A673 (cell line): ENCODE data around the gene CCDC40.

Source experiments
- EZH2 ChIP-seq: fragments of 200-600 bp; sonication (generic); IDR thresholded peaks from 2 replicates; pipeline ENCODE4 v1.6.1; 2017; ENCODE audit warnings: borderline replicate concordance, low read depth, mild to moderate bottlenecking, mixed read lengths, antibody characterized with exemption, low read length; ENCODE audit not compliant: poor library complexity, severe bottlenecking
- TF ChIP-seq, protein P1 (sequence below): fragments of 300-800, 200-600 bp; sonication (generic); conservative IDR thresholded peaks from 2 replicates; pipeline ENCODE4 v1.5.1; 2017; ENCODE audit warnings: low read depth, mild to moderate bottlenecking, antibody characterized with exemption, low read length, moderate library complexity, mixed read lengths

DNA sequence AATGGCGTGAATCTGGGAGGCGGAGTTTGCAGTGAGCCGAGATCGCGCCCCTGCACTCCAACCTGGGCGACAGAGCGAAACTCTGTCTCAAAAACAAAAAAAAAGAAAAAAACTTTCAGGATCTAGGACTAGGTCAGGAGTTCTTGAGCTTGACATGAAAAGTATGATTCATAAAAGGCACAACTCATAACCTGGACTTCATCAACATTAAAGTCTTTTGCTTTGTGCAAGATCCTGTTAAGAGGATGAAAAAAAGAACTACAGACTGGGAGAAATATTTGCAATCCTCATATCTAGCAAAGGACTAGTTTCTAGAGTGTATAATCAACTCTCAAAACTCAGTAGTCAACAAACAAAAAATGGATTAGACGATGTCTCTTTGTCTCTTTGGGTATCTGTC lies 40.7 kb upstream of the CCDC40 start:
- TF ChIP-seq, protein P1, sequence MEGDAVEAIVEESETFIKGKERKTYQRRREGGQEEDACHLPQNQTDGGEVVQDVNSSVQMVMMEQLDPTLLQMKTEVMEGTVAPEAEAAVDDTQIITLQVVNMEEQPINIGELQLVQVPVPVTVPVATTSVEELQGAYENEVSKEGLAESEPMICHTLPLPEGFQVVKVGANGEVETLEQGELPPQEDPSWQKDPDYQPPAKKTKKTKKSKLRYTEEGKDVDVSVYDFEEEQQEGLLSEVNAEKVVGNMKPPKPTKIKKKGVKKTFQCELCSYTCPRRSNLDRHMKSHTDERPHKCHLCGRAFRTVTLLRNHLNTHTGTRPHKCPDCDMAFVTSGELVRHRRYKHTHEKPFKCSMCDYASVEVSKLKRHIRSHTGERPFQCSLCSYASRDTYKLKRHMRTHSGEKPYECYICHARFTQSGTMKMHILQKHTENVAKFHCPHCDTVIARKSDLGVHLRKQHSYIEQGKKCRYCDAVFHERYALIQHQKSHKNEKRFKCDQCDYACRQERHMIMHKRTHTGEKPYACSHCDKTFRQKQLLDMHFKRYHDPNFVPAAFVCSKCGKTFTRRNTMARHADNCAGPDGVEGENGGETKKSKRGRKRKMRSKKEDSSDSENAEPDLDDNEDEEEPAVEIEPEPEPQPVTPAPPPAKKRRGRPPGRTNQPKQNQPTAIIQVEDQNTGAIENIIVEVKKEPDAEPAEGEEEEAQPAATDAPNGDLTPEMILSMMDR, result no peak
- TF ChIP-seq EZH2, result no peak
